Gastroesophageal sphincter (tissue), 3 donors: ENCODE results near the gene NPW.

Experiments
- EP300 ChIP-seq: sonication (generic); formaldehyde crosslinking; IDR thresholded peaks from one replicate; pipeline ENCODE4 v1.6.1; 2017; ENCODE audit warnings: antibody characterized with exemption, mild to moderate bottlenecking
- POLR2A ChIP-seq, 2 donors: fragments of 450-650 bp; IDR thresholded peaks; one replicate each; pipeline ENCODE4 v1.6.1; 2017; ENCODE audit warnings: antibody characterized with exemption in 2 of 2, mild to moderate bottlenecking in 2 of 2, moderate library complexity in 1 of 2
- POLR2AphosphoS5 ChIP-seq: sonication (generic); formaldehyde crosslinking; IDR thresholded peaks from one replicate; pipeline ENCODE4 v1.6.1; 2017; ENCODE audit warnings: antibody characterized with exemption
- TF ChIP-seq, protein P1 (sequence below), 4 experiments: fragments of 200-600 bp in 2 of 4; fragments of 450-650 bp in 2 of 4; sonication (generic) in 1 of 4; IDR thresholded peaks; one replicate each; pipeline ENCODE4 v1.5.1; 2017 to 2019; ENCODE audit warnings: antibody characterized with exemption in 4 of 4, mild to moderate bottlenecking in 2 of 4, moderate library complexity in 2 of 4

GRCh38 chr16:2048116-2048543 is 28.5 kb downstream of the NPW start:
- TF ChIP-seq, protein P1, sequence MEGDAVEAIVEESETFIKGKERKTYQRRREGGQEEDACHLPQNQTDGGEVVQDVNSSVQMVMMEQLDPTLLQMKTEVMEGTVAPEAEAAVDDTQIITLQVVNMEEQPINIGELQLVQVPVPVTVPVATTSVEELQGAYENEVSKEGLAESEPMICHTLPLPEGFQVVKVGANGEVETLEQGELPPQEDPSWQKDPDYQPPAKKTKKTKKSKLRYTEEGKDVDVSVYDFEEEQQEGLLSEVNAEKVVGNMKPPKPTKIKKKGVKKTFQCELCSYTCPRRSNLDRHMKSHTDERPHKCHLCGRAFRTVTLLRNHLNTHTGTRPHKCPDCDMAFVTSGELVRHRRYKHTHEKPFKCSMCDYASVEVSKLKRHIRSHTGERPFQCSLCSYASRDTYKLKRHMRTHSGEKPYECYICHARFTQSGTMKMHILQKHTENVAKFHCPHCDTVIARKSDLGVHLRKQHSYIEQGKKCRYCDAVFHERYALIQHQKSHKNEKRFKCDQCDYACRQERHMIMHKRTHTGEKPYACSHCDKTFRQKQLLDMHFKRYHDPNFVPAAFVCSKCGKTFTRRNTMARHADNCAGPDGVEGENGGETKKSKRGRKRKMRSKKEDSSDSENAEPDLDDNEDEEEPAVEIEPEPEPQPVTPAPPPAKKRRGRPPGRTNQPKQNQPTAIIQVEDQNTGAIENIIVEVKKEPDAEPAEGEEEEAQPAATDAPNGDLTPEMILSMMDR (IDR thresholded peaks at IDR 0.05), result no peak
- no peak for TF ChIP-seq POLR2A (IDR thresholded peaks at IDR 0.05)
- TF ChIP-seq POLR2AphosphoS5, result no peak
- TF ChIP-seq EP300, result no peak
